GM12874 (cell line): Measurements from ENCODE around the gene CAND1.

Source experiments
- CTCF ChIP-seq: IDR thresholded peaks from 2 replicates; pipeline ENCODE4 v1.5.1; 2011; ENCODE audit warnings: low read depth, mild to moderate bottlenecking, control low read depth, low read length, moderate library complexity; ENCODE audit not compliant: insufficient read depth

CAND1 gene

GRCh38 chr12:67322580-67322979 is 53.4 kb downstream of the CAND1 start:
- no peak for TF ChIP-seq CTCF

- TF ChIP-seq CTCF, result no peak
Observed at GRCh38 chr12:67323007-67323406, 53.8 kb downstream of the CAND1 start.

DNA sequence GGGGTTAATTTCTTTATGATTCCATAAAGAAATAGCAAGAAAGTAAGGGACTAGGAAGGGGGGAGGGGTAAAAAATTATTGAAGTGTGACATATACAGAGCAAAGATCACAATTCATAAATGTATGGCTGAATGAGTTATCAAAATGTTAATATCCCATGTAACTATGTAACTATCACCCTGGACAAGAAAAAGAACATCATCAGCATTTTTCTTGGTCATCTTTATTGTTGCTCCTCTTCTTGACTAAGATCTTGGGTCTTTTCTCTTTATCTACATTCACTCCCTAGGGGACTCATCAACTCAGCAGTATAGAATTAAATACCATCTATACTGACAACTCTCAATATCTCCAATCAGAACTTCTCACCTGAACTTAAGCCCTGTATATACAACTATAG is 57.5 kb downstream of the CAND1 start:
- TF ChIP-seq CTCF, result no peak

- no peak for TF ChIP-seq CTCF
Observed at GRCh38 chr12:67327466-67327865, 58.3 kb downstream of the CAND1 start.

- TF ChIP-seq CTCF, result no peak
Observed at GRCh38 chr12:67331123-67331522, 62.0 kb downstream of the CAND1 start.

DNA sequence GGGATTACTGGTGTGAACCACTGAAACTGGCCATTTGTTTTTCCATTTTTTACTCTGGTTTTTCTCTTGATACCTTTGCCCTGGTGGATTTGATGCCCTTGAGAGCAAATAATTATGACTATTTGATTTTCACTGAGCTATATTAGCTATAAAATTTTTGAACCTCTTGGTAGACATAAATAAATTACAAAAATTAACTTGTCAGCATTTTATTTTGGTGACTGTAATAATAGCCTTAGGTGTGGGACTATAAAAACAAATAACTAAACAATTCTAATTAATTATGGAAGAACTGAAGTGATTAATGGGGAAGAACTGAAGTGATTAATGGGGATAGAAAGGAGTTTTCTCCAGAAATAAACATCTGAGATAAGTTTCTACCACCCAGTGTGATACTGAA is 62.7 kb downstream of the CAND1 start:
- TF ChIP-seq CTCF, result no peak

- TF ChIP-seq CTCF, result no peak
Observed at GRCh38 chr12:67333649-67334048, 64.5 kb downstream of the CAND1 start.

DNA sequence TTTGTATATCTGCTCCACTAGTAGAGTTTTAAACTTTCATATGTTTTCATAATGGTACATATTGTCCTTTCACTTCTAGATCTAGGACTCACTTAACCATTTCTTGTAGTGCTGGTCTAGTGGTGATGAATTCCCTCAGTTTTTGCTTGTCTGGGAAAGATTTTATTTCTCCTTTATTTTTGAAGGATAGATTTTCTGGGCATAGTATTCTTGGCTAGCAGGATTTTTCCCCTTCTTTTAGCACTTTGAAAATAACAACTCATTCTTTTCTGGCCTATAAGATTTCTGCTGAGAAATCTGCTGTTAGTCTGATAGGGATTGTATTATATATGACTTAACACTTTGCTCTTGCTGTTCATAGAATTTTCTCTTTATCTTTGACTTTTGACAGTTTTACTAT is 69.3 kb downstream of the CAND1 start:
- TF ChIP-seq CTCF, result no peak
